Skeletal muscle cell (primary cell): ENCODE measurements around the gene C22orf39.

Experiments used
- DNase-seq: peaks from one replicate; pipeline ENCODE4 v3.0.0-alpha.2; 2010; ENCODE audit warnings: low read depth
- H3K4me3 ChIP-seq: 2 replicates; pipeline ENCODE4 v1.5.1; 2011; ENCODE audit warnings: low read depth, mild to moderate bottlenecking, control low read depth, low read length, moderate library complexity

Gene C22orf39

GRCh38 chr22:19406846-19407245, 40.7 kb downstream of the C22orf39 start:
- no peak for DNase-seq
- H3K4me3 ChIP-seq: no peak overlapping the region

GRCh38 chr22:19406281-19406811, 41.2 kb downstream of the C22orf39 start:
- no peak for DNase-seq

DNA sequence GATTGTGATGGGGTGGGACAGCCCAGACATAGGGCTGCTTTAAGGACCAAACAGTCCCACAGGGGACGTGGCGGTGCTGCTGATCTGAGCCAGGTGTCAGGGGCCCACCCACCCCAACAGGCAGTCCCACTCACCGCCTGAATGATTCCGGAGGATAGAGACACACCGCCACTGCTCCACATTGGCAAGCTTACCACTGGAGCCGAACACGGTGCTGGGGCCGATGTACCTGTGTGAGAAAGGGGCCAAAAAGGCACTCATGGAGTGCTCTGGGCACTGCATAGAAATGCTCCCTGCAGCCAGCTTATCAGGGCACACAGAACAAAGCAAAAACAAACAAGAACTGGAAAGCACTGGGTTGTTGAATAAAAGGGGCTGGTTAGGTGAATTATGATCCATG, 41.9 kb downstream of the C22orf39 start:
- H3K4me3 ChIP-seq: no peak overlapping the region

More at GRCh38 chr22:19406281-19406811, 41.2 kb downstream of the C22orf39 start:
- H3K4me3 ChIP-seq: no peak overlapping the region

GRCh38 chr22:19405133-19405532, 42.4 kb downstream of the C22orf39 start:
- no peak for DNase-seq
- H3K4me3 ChIP-seq: no peak overlapping the region

More for the DNA sequence above, 41.9 kb downstream of the C22orf39 start:
- no peak for DNase-seq

DNA sequence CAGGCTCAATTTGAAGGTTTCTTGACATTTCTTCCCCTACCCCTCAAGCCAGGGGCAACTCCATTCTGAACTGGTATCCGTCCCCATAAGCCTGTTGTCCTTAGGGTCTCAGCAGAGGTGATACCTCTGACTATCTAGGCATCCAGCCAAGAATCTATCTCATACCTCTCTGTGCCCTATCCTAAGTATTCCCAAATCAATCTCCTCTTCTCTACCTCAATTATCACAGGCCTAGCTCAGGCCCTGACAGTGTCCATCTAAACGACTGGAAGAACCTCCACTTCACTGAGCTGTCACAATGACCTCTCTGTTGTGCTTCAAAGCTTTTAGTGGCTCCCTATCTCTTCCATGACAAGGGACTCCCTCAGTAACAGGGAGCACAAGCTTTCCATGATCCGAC, 42.8 kb downstream of the C22orf39 start:
- H3K4me3 ChIP-seq: no peak overlapping the region
- DNase-seq: no peak

DNA sequence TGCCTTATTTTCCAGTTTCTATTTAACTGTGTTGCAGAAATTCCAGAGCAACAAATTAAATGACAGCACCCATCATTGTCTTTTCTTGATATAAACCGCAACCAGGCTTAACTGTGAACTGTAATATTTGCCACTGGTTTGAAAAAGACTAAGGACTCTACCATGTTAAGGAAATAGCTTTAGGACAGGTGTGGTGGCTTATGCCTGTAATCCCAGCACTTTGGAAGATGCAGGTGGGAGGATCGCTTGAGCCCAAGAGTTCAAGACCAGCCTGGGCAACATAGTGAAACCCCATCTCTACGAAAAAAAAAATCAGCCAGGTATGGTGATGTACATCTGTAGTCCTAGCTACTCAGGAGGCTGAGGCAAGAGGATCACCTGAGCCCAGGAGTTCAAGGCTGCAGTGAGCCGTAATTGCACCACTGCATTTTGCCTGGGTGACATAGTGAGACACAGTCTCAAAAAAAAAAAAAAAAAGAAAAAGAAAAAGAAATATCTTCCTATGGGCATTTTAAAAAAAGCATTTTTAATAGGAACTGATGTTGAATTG, 44.8 kb downstream of the C22orf39 start:
- no peak overlapping the region for H3K4me3 ChIP-seq
- no peak for DNase-seq

GRCh38 chr22:19401483-19401882, 46.0 kb downstream of the C22orf39 start:
- DNase-seq: no peak
- H3K4me3 ChIP-seq: no peak overlapping the region

GRCh38 chr22:19400881-19401280, 46.6 kb downstream of the C22orf39 start:
- H3K4me3 ChIP-seq: no peak overlapping the region
- no peak for DNase-seq

GRCh38 chr22:19398652-19399051, 48.9 kb downstream of the C22orf39 start:
- H3K4me3 ChIP-seq: no peak overlapping the region

DNA sequence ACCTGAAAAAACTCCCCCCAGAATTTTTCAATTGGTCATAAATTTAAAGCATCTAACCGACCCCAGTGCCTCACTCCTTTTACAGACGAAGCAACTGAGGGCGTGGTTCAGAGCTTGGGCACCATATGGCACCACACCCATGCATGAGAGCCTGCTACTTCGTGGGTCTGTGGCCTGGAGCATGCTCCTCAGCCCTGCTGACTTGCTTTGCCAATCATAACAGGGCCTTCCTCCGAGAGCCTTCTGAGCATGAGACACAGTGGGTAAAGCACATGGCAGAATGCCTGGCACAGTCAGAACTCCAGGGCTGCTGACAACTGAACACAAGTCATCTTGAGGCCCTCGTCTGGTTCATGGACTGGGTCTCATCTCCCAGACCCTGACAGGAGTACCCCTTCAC, 49.3 kb downstream of the C22orf39 start:
- no peak overlapping the region for H3K4me3 ChIP-seq
- no peak for DNase-seq

More at GRCh38 chr22:19398652-19399051, 48.9 kb downstream of the C22orf39 start:
- no peak for DNase-seq

DNA sequence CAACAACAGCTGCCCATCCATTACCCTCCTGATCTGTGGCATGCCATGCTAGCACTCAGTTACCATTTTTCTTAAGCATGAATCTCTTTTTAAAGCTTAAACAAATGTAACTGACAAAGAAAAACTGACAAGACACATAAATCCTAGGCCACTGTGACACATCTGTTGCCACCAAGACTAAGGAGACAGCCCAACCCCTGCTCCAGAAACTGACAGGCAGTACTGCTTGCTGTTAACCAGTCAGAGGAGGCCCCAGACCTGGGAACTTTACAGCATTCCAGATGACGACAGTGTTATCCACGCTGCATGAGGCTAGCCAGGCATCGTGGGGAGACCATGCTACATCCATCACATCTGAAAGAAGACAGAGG, 49.8 kb downstream of the C22orf39 start:
- no peak for DNase-seq
- no peak overlapping the region for H3K4me3 ChIP-seq

- no peak for DNase-seq
- H3K4me3 ChIP-seq: no peak overlapping the region
Measured at GRCh38 chr22:19396934-19397733, 50.4 kb downstream of the C22orf39 start.

DNA sequence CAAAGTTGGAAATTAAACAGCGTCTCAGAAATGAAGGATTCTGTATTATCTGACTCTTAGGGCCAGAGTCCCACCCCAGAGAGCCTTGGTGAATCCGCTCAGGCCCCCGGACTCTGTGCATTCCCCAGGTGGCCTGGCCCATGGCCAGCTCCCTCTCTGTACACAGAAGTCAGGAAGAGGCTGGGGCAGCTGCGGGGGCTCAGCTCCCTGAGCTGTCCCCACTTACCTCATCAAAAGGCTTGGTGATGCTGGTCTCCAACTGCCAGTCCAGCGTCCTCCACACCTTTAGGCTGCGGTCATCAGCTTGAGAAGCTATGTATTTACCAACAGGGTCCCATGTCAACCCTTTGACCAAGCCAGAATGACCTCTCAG, 51.0 kb downstream of the C22orf39 start:
- DNase-seq: no peak
- H3K4me3 ChIP-seq: no peak overlapping the region

DNA sequence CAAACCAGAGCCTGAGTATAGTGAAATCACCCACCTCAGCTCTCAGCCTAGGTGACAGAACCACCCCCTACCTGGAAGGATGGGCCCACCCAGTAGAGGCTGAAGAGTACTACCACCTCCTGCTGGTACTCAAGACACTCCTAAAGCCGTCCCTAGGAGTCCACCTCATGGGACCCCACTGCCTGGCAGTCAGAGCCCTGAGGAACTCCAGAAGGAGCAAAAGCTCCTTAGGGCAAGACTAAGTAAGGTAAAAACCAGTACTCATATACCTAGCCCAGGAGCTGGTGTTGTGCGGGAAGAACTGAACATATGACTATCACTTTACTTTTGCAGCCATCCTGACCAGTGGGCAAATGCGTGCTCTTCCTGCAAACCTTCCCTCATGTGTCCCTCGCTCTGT, 52.2 kb downstream of the C22orf39 start:
- no peak for DNase-seq
- H3K4me3 ChIP-seq: no peak overlapping the region

DNA sequence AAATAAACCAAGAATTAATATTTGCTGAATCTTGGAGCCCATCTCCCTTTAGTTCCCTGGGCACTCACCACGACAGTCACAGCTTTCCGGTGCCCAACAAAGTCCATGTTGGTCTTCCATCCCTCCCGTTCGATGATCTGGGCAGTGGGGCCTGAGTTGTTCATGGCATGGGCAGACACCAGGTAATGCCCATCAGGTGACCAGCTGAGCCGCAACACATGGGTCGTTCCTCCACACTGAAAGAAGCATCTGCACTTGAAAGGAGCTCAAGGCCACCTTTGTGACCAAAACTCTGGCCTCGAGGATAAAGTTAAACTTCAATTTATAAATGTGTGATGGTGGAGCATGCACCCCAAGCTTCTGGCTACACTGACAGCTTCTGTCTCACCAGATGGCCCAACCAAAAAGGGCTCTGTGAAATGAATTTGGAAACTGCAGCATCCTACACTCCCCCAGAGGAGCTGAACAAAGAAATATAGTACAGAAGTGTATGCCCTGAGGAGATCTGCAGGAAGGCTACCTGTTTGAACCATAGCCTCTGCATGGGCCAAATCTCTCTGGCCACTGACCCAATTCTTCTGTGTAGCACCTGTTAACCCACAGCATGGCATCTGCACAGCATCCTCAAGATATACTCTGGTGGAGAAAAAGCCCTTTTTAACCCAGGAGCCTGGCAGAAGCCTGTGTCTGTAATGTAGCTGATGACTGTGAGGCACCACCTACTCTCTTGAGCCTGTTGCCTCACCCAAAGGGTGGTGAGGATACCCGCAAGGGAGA, 53.0 kb downstream of the C22orf39 start:
- H3K4me3 ChIP-seq: no peak overlapping the region
- no peak for DNase-seq

- DNase-seq: no peak
- H3K4me3 ChIP-seq: no peak overlapping the region
Measured at GRCh38 chr22:19393704-19394103, 53.8 kb downstream of the C22orf39 start.
